Stromal cell of bone marrow (primary cell): ENCODE data around the gene DUSP5.

ENCODE experiments used
- DNase-seq: peaks from one replicate; pipeline ENCODE4 v3.0.0-alpha.2; 2012; ENCODE audit warnings: low read depth

The DUSP5 gene

GRCh38 chr10:110546499-110547110, 48.9 kb downstream of the DUSP5 start:
- no peak for DNase-seq

- DNase-seq: no peak
Measured at GRCh38 chr10:110547139-110547761, 49.5 kb downstream of the DUSP5 start.

GRCh38 chr10:110548002-110548401, 50.3 kb downstream of the DUSP5 start:
- DNase-seq: no peak

- DNase-seq: no peak
Measured at GRCh38 chr10:110549211-110549610, 51.5 kb downstream of the DUSP5 start.

GRCh38 chr10:110553905-110554304, 56.2 kb downstream of the DUSP5 start:
- no peak for DNase-seq

GRCh38 chr10:110556296-110556695, 58.6 kb downstream of the DUSP5 start:
- no peak for DNase-seq

- DNase-seq: no peak
Measured at GRCh38 chr10:110556969-110557601, 59.4 kb downstream of the DUSP5 start.

- no peak for DNase-seq
Measured at GRCh38 chr10:110558041-110558440, 60.3 kb downstream of the DUSP5 start.

- DNase-seq: no peak
Measured at GRCh38 chr10:110560012-110560411, 62.3 kb downstream of the DUSP5 start.
